ENCODE results near the gene ZNF438. TPM values are rescaled to one million over a fixed set of nuclear protein-coding genes. Genes with fewer than 3 reads are reported as not detected.

The ZNF438 gene
- total RNA-seq, 3 donors from 2014 or later: 0.96 to 1.3 (median 1.2) TPM

- ATAC-seq (no peak), DNase-seq (no peak)
- Mint-ChIP-seq H3K4me1 (ENCODE audit: low read depth) (no peaks in the 10 kb centered on the region), H3K27me3 (ENCODE audit: low read depth) (no peaks in the 10 kb centered on the region), H3K9me3 (no peaks in the 10 kb centered on the region), H3K36me3 (ENCODE audit: insufficient read depth) (peaks cover 6% of the 10 kb centered on the region), H3K4me3 (no peak overlapping the region)
Measured at GRCh38 chr10:30866896-30867295, 164.8 kb downstream of the ZNF438 start.

- no peak overlapping the region for H3K4me3 Mint-ChIP-seq
- no peak for ATAC-seq
- peaks cover 6% of the 10 kb centered on the region for H3K36me3 Mint-ChIP-seq (ENCODE audit: insufficient read depth)
- no peaks in the 10 kb centered on the region for H3K4me1 Mint-ChIP-seq (ENCODE audit: low read depth)
- no peaks in the 10 kb centered on the region for H3K9me3 Mint-ChIP-seq
- no peaks in the 10 kb centered on the region for H3K27me3 Mint-ChIP-seq (ENCODE audit: low read depth)
- no peak for DNase-seq
Measured at GRCh38 chr10:30865141-30865926, 166.3 kb downstream of the ZNF438 start.

- DNase-seq (no peak), ATAC-seq (no peak)
- Mint-ChIP-seq H3K9me3 (no peaks in the 10 kb centered on the region), H3K27me3 (ENCODE audit: low read depth) (no peaks in the 10 kb centered on the region), H3K36me3 (ENCODE audit: insufficient read depth) (peaks cover 6% of the 10 kb centered on the region), H3K4me3 (no peak overlapping the region), H3K4me1 (ENCODE audit: low read depth) (no peaks in the 10 kb centered on the region)
Measured at GRCh38 chr10:30863516-30864210, 168.0 kb downstream of the ZNF438 start.

- no peak overlapping the region for H3K4me3 Mint-ChIP-seq
- H3K36me3 Mint-ChIP-seq (ENCODE audit: insufficient read depth): peaks cover 6% of the 10 kb centered on the region
- no peak for DNase-seq
- no peaks in the 10 kb centered on the region for H3K4me1 Mint-ChIP-seq (ENCODE audit: low read depth)
- H3K9me3 Mint-ChIP-seq: no peaks in the 10 kb centered on the region
- H3K27me3 Mint-ChIP-seq (ENCODE audit: low read depth): no peaks in the 10 kb centered on the region
- no peak for ATAC-seq
Measured at GRCh38 chr10:30862486-30862885, 169.2 kb downstream of the ZNF438 start.

GRCh38 chr10:30861976-30862375, 169.7 kb downstream of the ZNF438 start:
- ATAC-seq (no peak), DNase-seq (no peak)
- Mint-ChIP-seq H3K36me3 (ENCODE audit: insufficient read depth) (peaks cover 6% of the 10 kb centered on the region), H3K27me3 (ENCODE audit: low read depth) (no peaks in the 10 kb centered on the region), H3K9me3 (no peaks in the 10 kb centered on the region), H3K4me1 (ENCODE audit: low read depth) (no peaks in the 10 kb centered on the region), H3K4me3 (no peak overlapping the region)

GRCh38 chr10:30861221-30861620, 170.4 kb downstream of the ZNF438 start:
- H3K36me3 Mint-ChIP-seq (ENCODE audit: insufficient read depth): peaks cover 6% of the 10 kb centered on the region
- no peaks in the 10 kb centered on the region for H3K9me3 Mint-ChIP-seq
- DNase-seq (no peak), ATAC-seq (no peak)
- H3K4me1 Mint-ChIP-seq (ENCODE audit: low read depth): no peaks in the 10 kb centered on the region
- H3K4me3 Mint-ChIP-seq: no peak overlapping the region
- no peaks in the 10 kb centered on the region for H3K27me3 Mint-ChIP-seq (ENCODE audit: low read depth)

- Mint-ChIP-seq H3K36me3 (ENCODE audit: insufficient read depth) (no peaks in the 10 kb centered on the region), H3K9me3 (no peaks in the 10 kb centered on the region), H3K4me3 (no peak overlapping the region), H3K4me1 (ENCODE audit: low read depth) (no peaks in the 10 kb centered on the region), H3K27me3 (ENCODE audit: low read depth) (no peaks in the 10 kb centered on the region)
- DNase-seq (no peak), ATAC-seq (no peak)
Measured at GRCh38 chr10:30858499-30858898, 173.2 kb downstream of the ZNF438 start.

- Mint-ChIP-seq H3K9me3 (no peaks in the 10 kb centered on the region), H3K4me1 (ENCODE audit: low read depth) (no peaks in the 10 kb centered on the region), H3K27me3 (ENCODE audit: low read depth) (no peaks in the 10 kb centered on the region), H3K4me3 (no peak overlapping the region), H3K36me3 (ENCODE audit: insufficient read depth) (no peaks in the 10 kb centered on the region)
- no peak for DNase-seq
- ATAC-seq: no peak
Measured at GRCh38 chr10:30857803-30858202, 173.9 kb downstream of the ZNF438 start.

- DNase-seq: no peak
- no peaks in the 10 kb centered on the region for H3K9me3 Mint-ChIP-seq
- H3K4me1 Mint-ChIP-seq (ENCODE audit: low read depth): no peaks in the 10 kb centered on the region
- ATAC-seq: no peak
- no peak overlapping the region for H3K4me3 Mint-ChIP-seq
- H3K36me3 Mint-ChIP-seq (ENCODE audit: insufficient read depth): no peaks in the 10 kb centered on the region
- no peaks in the 10 kb centered on the region for H3K27me3 Mint-ChIP-seq (ENCODE audit: low read depth)
Measured at GRCh38 chr10:30855131-30855530, 176.5 kb downstream of the ZNF438 start.

- ATAC-seq (no peak), DNase-seq (no peak)
- H3K4me1 Mint-ChIP-seq (ENCODE audit: low read depth): no peaks in the 10 kb centered on the region
- no peak overlapping the region for H3K4me3 Mint-ChIP-seq
- H3K36me3 Mint-ChIP-seq (ENCODE audit: insufficient read depth): no peaks in the 10 kb centered on the region
- no peaks in the 10 kb centered on the region for H3K9me3 Mint-ChIP-seq
- no peaks in the 10 kb centered on the region for H3K27me3 Mint-ChIP-seq (ENCODE audit: low read depth)
Measured at GRCh38 chr10:30854656-30855055, 177.0 kb downstream of the ZNF438 start.

- H3K4me1 Mint-ChIP-seq (ENCODE audit: low read depth): no peaks in the 10 kb centered on the region
- ATAC-seq (no peak), DNase-seq (no peak)
- H3K4me3 Mint-ChIP-seq: no peak overlapping the region
- H3K36me3 Mint-ChIP-seq (ENCODE audit: insufficient read depth): peaks cover 3% of the 10 kb centered on the region
- no peaks in the 10 kb centered on the region for H3K27me3 Mint-ChIP-seq (ENCODE audit: low read depth)
- no peaks in the 10 kb centered on the region for H3K9me3 Mint-ChIP-seq
Measured at GRCh38 chr10:30853066-30853465, 178.6 kb downstream of the ZNF438 start.

- no peak for ATAC-seq
- no peaks in the 10 kb centered on the region for H3K27me3 Mint-ChIP-seq (ENCODE audit: low read depth)
- H3K4me3 Mint-ChIP-seq: no peak overlapping the region
- no peaks in the 10 kb centered on the region for H3K9me3 Mint-ChIP-seq
- DNase-seq: no peak
- H3K36me3 Mint-ChIP-seq (ENCODE audit: insufficient read depth): peaks cover 4% of the 10 kb centered on the region
- no peaks in the 10 kb centered on the region for H3K4me1 Mint-ChIP-seq (ENCODE audit: low read depth)
Measured at GRCh38 chr10:30850776-30851175, 180.9 kb downstream of the ZNF438 start.

GRCh38 chr10:30849231-30850035, 182.2 kb downstream of the ZNF438 start:
- ATAC-seq (no peak), DNase-seq (no peak)
- Mint-ChIP-seq H3K9me3 (no peaks in the 10 kb centered on the region), H3K4me3 (no peak overlapping the region), H3K4me1 (ENCODE audit: low read depth) (no peaks in the 10 kb centered on the region), H3K36me3 (ENCODE audit: insufficient read depth) (peaks cover 4% of the 10 kb centered on the region), H3K27me3 (ENCODE audit: low read depth) (no peaks in the 10 kb centered on the region)

- no peaks in the 10 kb centered on the region for H3K4me1 Mint-ChIP-seq (ENCODE audit: low read depth)
- no peak overlapping the region for H3K4me3 Mint-ChIP-seq
- peak in 1 of 2 donors; percentile 14 for ATAC-seq
- H3K9me3 Mint-ChIP-seq: no peaks in the 10 kb centered on the region
- no peak for DNase-seq
- H3K36me3 Mint-ChIP-seq (ENCODE audit: insufficient read depth): peaks cover 4% of the 10 kb centered on the region
- no peaks in the 10 kb centered on the region for H3K27me3 Mint-ChIP-seq (ENCODE audit: low read depth)
Measured at GRCh38 chr10:30848396-30849032, 183.2 kb downstream of the ZNF438 start.
